Left lung (tissue), 10 donors: ENCODE results near the gene GAS2. TPM values are rescaled to one million over a fixed set of nuclear protein-coding genes. Genes with fewer than 3 reads are reported as not detected.

ENCODE experiments used
- ATAC-seq: fragments of 200-7000 bp; cut with Tn5 transposase; one replicate; pipeline ENCODE4 v1.9.1; 2020; ENCODE audit warnings: moderate library complexity
- DNase-seq, 4 donors: peaks; one replicate each; pipeline ENCODE4 v3.0.0-alpha.2; 2013 to 2020
- H3K27ac ChIP-seq, 2 donors: fragments of 200-600 bp; sonication (generic) in 1 of 2; one replicate each; pipeline versions ENCODE4 v1.5.0 to v1.8.0; 2020 to 2021
- H3K27me3 ChIP-seq, 2 donors: fragments of 200-600 bp; sonication (generic) in 1 of 2; one replicate each; pipeline versions ENCODE4 v1.5.0 to v1.8.0; 2020 to 2021
- H3K36me3 ChIP-seq, 2 donors: fragments of 200-600 bp; sonication (generic) in 1 of 2; one replicate each; pipeline versions ENCODE4 v1.5.0 to v1.8.0; 2020 to 2021
- H3K4me1 ChIP-seq, 2 donors: fragments of 200-600 bp; one replicate each; pipeline ENCODE4 v1.8.0; 2021
- H3K4me3 ChIP-seq, 2 donors: fragments of 200-600 bp; sonication (generic) in 1 of 2; one replicate each; pipeline versions ENCODE4 v1.5.0 to v1.8.0; 2020 to 2021; ENCODE audit warnings: mild to moderate bottlenecking in 1 of 2
- H3K9me3 ChIP-seq, 2 donors: fragments of 200-600 bp; sonication (generic) in 1 of 2; one replicate each; pipeline versions ENCODE4 v1.5.0 to v1.8.0; 2020 to 2021
- CTCF ChIP-seq, 2 donors: fragments of 200-600 bp; sonication (generic) in 1 of 2; IDR thresholded peaks; one replicate each; pipeline versions ENCODE4 v1.5.0 to v1.8.0; 2021; ENCODE audit warnings: antibody characterized with exemption in 2 of 2
- intact Hi-C, 2 donors: fragments of 100-400 bp; cut with DNase I; formaldehyde crosslinking; loops; one replicate each; pipeline versions ENCODE4 v1.11.2 to v1.14.2; 2022
- polyA plus RNA-seq, 6 donors: library from polyadenylated mRNA; unstranded; fragments of 120-200 nt; gene quantifications; one replicate each; pipeline ENCODE4 v1.2.1, GENCODE V29; 2013; ENCODE audit not compliant: insufficient read length in 6 of 6
- total RNA-seq, 2 donors: library from RNA; stranded (reverse); fragmentation: NEBNext Ultra II Directional; extraction: Animal tissue kit (Norgen Biotek cat#: 25700); gene quantifications; one replicate each; pipeline ENCODE4 v1.2.1, GENCODE V29; 2021
- donor health status: DM: no; HTN: yes; CAD: no.
- donor health status: DM: no; HTN: no; CAD: no.

GAS2 gene
- total and polyA plus RNA-seq, 8 donors: 0.96 to 12.0 (median 9.7) TPM

- H3K9me3 ChIP-seq: peaks cover 0 to 4% of the 10 kb centered on the region in 2 donors
- intact Hi-C loops: no loop called here
- no peaks in the 10 kb centered on the region for H3K4me1 ChIP-seq
- H3K4me3 ChIP-seq: no peak overlapping the region
- no peaks in the 10 kb centered on the region for H3K27me3 ChIP-seq
- ATAC-seq (no peak), DNase-seq (no peak)
- no peaks in the 10 kb centered on the region for H3K36me3 ChIP-seq
- no peak for TF ChIP-seq CTCF (IDR thresholded peaks at IDR 0.05)
- no peak overlapping the region for H3K27ac ChIP-seq
Observed at GRCh38 chr11:22711880-22712279, 45.5 kb downstream of the GAS2 start.

- DNase-seq (no peak), ATAC-seq (no peak)
- no peaks in the 10 kb centered on the region for H3K27me3 ChIP-seq
- H3K4me1 ChIP-seq: no peaks in the 10 kb centered on the region
- intact Hi-C loops: no loop called here
- H3K9me3 ChIP-seq: peaks cover 0 to 4% of the 10 kb centered on the region in 2 donors
- no peak overlapping the region for H3K27ac ChIP-seq
- TF ChIP-seq CTCF (IDR thresholded peaks at IDR 0.05): no peak
- no peak overlapping the region for H3K4me3 ChIP-seq
- H3K36me3 ChIP-seq: no peaks in the 10 kb centered on the region
Observed at GRCh38 chr11:22713336-22713735, 46.9 kb downstream of the GAS2 start.

GRCh38 chr11:22715971-22716370 is 49.6 kb downstream of the GAS2 start:
- no peak for TF ChIP-seq CTCF (IDR thresholded peaks at IDR 0.05)
- Histone ChIP-seq H3K27ac (no peak overlapping the region), H3K4me1 (no peaks in the 10 kb centered on the region)

GRCh38 chr11:22720457-22720856 is 54.0 kb downstream of the GAS2 start:
- ATAC-seq: no peak
- H3K4me1 ChIP-seq: no peaks in the 10 kb centered on the region
- no peak for TF ChIP-seq CTCF (IDR thresholded peaks at IDR 0.05)
- DNase-seq: no peak
- H3K27me3 ChIP-seq: no peaks in the 10 kb centered on the region
- no peaks in the 10 kb centered on the region for H3K9me3 ChIP-seq
- no peaks in the 10 kb centered on the region for H3K36me3 ChIP-seq
- intact Hi-C loops: no loop called here
- no peak overlapping the region for H3K27ac ChIP-seq
- H3K4me3 ChIP-seq: no peak overlapping the region

More at GRCh38 chr11:22715971-22716370, 49.6 kb downstream of the GAS2 start:
- ATAC-seq: no peak
- Histone ChIP-seq H3K36me3 (no peaks in the 10 kb centered on the region), H3K9me3 (peaks cover 0 to 4% of the 10 kb centered on the region in 2 donors), H3K4me3 (no peak overlapping the region), H3K27me3 (no peaks in the 10 kb centered on the region)
- no peak for DNase-seq
- intact Hi-C loops: no loop called here

DNA sequence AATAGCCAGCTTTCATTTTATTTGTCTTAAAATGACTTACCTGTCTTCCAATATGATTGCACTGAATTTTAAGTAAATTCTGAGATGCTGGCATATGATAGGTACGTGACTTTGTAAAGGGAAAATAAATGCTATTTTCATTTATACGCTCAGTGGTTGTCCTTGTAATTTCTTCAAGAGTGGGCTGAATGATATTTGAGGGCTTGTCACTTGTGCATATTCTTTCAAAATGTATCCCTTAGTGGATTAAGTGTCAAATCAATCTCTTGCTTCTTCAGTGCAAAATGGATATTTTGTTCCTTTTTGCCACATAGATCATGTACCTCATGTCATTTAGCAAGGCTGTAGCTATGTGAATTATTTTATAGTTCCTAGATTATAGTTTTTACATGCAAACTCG is 56.9 kb downstream of the GAS2 start:
- Histone ChIP-seq H3K9me3 (no peaks in the 10 kb centered on the region), H3K27me3 (no peaks in the 10 kb centered on the region), H3K27ac (no peak overlapping the region), H3K36me3 (no peaks in the 10 kb centered on the region), H3K4me1 (no peaks in the 10 kb centered on the region), H3K4me3 (no peak overlapping the region)
- DNase-seq (no peak), ATAC-seq (no peak)
- intact Hi-C loops: no loop called here
- no peak for TF ChIP-seq CTCF (IDR thresholded peaks at IDR 0.05)
